ENCODE measurements around the gene DNAH2.

The DNAH2 gene

GRCh38 chr17:7703584-7704479 is 13.7 kb upstream of the DNAH2 start (continued):
- peak; percentile 75 for TF ChIP-seq PATZ1 (tag by site-specific recombination; IDR thresholded peaks at IDR 0.05)
- TF ChIP-seq ZNF433 (tag by site-specific recombination; IDR thresholded peaks at IDR 0.05; ENCODE audit: low read depth) = no peak
- no peak for TF ChIP-seq ZNF837 (tag by site-specific recombination; IDR thresholded peaks at IDR 0.05)
- TF ChIP-seq EGR2 (tag by site-specific recombination; IDR thresholded peaks at IDR 0.05; ENCODE audit: low read depth) = peak; percentile 84
- TF ChIP-seq ZFHX2 (tag by site-specific recombination; conservative IDR thresholded peaks at IDR 0.05) = peak; percentile 87
- no peak for TF ChIP-seq ZBTB8A (tag by site-specific recombination; IDR thresholded peaks at IDR 0.05)
- no peak for TF ChIP-seq ZNF785 (tag by site-specific recombination; IDR thresholded peaks at IDR 0.05)
- TF ChIP-seq ZSCAN5A (tag by site-specific recombination; IDR thresholded peaks at IDR 0.05) = no peak
- 0 out of 2 replicates have a peak, but pooled peaks have one; percentile 36 for TF ChIP-seq GLIS1 (tag by site-specific recombination; IDR thresholded peaks at IDR 0.05)
- TF ChIP-seq BCL11B (tag by site-specific recombination; IDR thresholded peaks at IDR 0.05; ENCODE audit: low read depth) = no peak
- TF ChIP-seq ZNF600 (tag by site-specific recombination; IDR thresholded peaks at IDR 0.05) = 0 out of 2 replicates have a peak, but pooled peaks have one; percentile 5
- TF ChIP-seq ZNF514 (tag by site-specific recombination; IDR thresholded peaks at IDR 0.05) = no peak
- no peak for TF ChIP-seq ZBTB6 (tag by site-specific recombination; IDR thresholded peaks at IDR 0.05)
- peak; percentile 78; the same call in 1 of the 2 replicates for TF ChIP-seq SCRT2 (tag by site-specific recombination; IDR thresholded peaks at IDR 0.05)
- no peak for TF ChIP-seq ZNF391 (tag by site-specific recombination; IDR thresholded peaks at IDR 0.05; ENCODE audit: borderline replicate concordance, low read depth)
- no peak for TF ChIP-seq MEIS1 (CRISPR knock-in tag; IDR thresholded peaks at IDR 0.05; ENCODE audit: borderline replicate concordance)
- TF ChIP-seq, protein P1, sequence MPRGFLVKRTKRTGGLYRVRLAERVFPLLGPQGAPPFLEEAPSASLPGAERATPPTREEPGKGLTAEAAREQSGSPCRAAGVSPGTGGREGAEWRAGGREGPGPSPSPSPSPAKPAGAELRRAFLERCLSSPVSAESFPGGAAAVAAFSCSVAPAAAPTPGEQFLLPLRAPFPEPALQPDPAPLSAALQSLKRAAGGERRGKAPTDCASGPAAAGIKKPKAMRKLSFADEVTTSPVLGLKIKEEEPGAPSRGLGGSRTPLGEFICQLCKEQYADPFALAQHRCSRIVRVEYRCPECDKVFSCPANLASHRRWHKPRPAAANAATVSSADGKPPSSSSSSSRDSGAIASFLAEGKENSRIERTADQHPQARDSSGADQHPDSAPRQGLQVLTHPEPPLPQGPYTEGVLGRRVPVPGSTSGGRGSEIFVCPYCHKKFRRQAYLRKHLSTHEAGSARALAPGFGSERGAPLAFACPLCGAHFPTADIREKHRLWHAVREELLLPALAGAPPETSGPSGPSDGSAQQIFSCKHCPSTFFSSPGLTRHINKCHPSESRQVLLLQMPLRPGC (tag by site-specific recombination; IDR thresholded peaks at IDR 0.05) = no peak
- TF ChIP-seq SP2 (tag by site-specific recombination; IDR thresholded peaks at IDR 0.05) = peak; percentile 74
- no peak for TF ChIP-seq BCL6B (tag by site-specific recombination; IDR thresholded peaks at IDR 0.05)
- TF ChIP-seq ZNF404 (tag by site-specific recombination; IDR thresholded peaks at IDR 0.05) = no peak
- 0 out of 2 replicates have a peak, but pooled peaks have one; percentile 18 for TF ChIP-seq KLF1 (tag by site-specific recombination; IDR thresholded peaks at IDR 0.05)
- TF ChIP-seq ZBTB11 (tag by site-specific recombination; conservative IDR thresholded peaks at IDR 0.05; ENCODE audit: low read depth) = no peak
- no peak for TF ChIP-seq ZNF664 (tag by site-specific recombination; IDR thresholded peaks at IDR 0.05)
- TF ChIP-seq GLIS2 (tag by site-specific recombination; IDR thresholded peaks at IDR 0.05) = peak; percentile 58; the same call in 1 of the 2 replicates
- peak; percentile 28; the same call in 1 of the 2 replicates for TF ChIP-seq ZNF398 (tag by site-specific recombination; IDR thresholded peaks at IDR 0.05)
- TF ChIP-seq KLF9 (tag by site-specific recombination; IDR thresholded peaks at IDR 0.05; ENCODE audit: low read depth) = 0 out of 2 replicates have a peak, but pooled peaks have one; percentile 32

Data from HEK293 (cell line).